Ovary (tissue), 3 donors: ENCODE data around the gene GIMAP8.

Source experiments
- CTCF ChIP-seq, 3 donors: fragments of 450-650 bp in 2 of 3; fragments of 200-600 bp in 1 of 3; IDR thresholded peaks; one replicate each; pipeline versions ENCODE4 v1.5.1 to v1.8.0; 2016 to 2022; ENCODE audit warnings: antibody characterized with exemption in 3 of 3, mild to moderate bottlenecking in 1 of 3
- POLR2A ChIP-seq: fragments of 450-650 bp; IDR thresholded peaks from one replicate; pipeline ENCODE4 v1.6.1; 2017; ENCODE audit warnings: antibody characterized with exemption, mild to moderate bottlenecking, moderate library complexity
- donor health status: DM: no; HTN: no; CAD: no.

GRCh38 chr7:150434240-150434639 is 16.2 kb upstream of the GIMAP8 start:
- no peak for TF ChIP-seq CTCF (IDR thresholded peaks at IDR 0.05)
- no peak for TF ChIP-seq POLR2A
